ENCODE data around the gene ADAMTS15. TPM values are rescaled to one million over a fixed set of nuclear protein-coding genes. Genes with fewer than 3 reads are reported as not detected.

Gene ADAMTS15
- total RNA-seq, 1 donor from 2014 or later, result 13.8 TPM

DNA sequence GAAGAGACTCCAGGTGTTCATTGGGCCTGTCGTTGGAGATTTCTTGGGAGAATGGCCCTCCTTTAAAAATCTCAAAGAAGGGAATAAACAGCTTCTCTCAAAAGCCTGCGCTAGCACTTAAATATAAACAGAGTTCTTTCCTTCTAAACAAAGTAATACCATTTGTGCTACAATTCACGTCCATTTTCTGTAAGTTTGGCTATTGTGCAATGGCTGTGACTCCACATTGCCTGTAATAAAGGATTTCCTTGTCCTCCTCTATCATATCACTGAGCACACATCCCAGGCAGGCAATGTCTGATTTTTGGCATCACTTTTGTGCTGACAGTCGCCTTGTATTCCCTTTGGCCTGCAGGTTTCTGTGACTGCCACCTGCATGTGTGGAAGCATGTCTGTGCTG is 15.1 kb upstream of the ADAMTS15 start:
- no peak overlapping the region for H2AFZ ChIP-seq (ENCODE audit: low read depth, low read length)
- no peak for FAIRE-seq
- Mint-ChIP-seq H3K9me3 (ENCODE audit: unreplicated experiment) (no peaks in the 10 kb centered on the region), H3K4me1 (ENCODE audit: low read depth, unreplicated experiment) (peaks cover 12% of the 10 kb centered on the region), H3K4me3 (ENCODE audit: unreplicated experiment) (no peak overlapping the region), H3K27me3 (ENCODE audit: low read depth, unreplicated experiment) (peaks cover 25% of the 10 kb centered on the region), H3K36me3 (ENCODE audit: low read depth, unreplicated experiment) (no peaks in the 10 kb centered on the region), H3K27ac (ENCODE audit: unreplicated experiment) (no peak overlapping the region)
- H3K9ac ChIP-seq (ENCODE audit: low read length), result no peak overlapping the region
- no peaks in the 10 kb centered on the region for H3K9me3 ChIP-seq (ENCODE audit: insufficient read depth, low read depth, low read length)
- H4K20me1 ChIP-seq (ENCODE audit: insufficient read depth, low read length), result no peaks in the 10 kb centered on the region
- peaks cover 23% of the 10 kb centered on the region for H3K27me3 ChIP-seq (ENCODE audit: insufficient read depth, low read length)
- H3K79me2 ChIP-seq (ENCODE audit: insufficient read depth, low read length), result no peaks in the 10 kb centered on the region
- no peak overlapping the region for H3K27ac ChIP-seq (ENCODE audit: low read depth, low read length)
- H3K4me3 ChIP-seq (ENCODE audit: insufficient read depth, low read depth, low read length), result no peak overlapping the region
- peaks cover 13% of the 10 kb centered on the region for H3K4me1 ChIP-seq (ENCODE audit: insufficient read depth, low read length)
- no peak for DNase-seq (ENCODE audit: low read depth)
- TF ChIP-seq, protein P1, sequence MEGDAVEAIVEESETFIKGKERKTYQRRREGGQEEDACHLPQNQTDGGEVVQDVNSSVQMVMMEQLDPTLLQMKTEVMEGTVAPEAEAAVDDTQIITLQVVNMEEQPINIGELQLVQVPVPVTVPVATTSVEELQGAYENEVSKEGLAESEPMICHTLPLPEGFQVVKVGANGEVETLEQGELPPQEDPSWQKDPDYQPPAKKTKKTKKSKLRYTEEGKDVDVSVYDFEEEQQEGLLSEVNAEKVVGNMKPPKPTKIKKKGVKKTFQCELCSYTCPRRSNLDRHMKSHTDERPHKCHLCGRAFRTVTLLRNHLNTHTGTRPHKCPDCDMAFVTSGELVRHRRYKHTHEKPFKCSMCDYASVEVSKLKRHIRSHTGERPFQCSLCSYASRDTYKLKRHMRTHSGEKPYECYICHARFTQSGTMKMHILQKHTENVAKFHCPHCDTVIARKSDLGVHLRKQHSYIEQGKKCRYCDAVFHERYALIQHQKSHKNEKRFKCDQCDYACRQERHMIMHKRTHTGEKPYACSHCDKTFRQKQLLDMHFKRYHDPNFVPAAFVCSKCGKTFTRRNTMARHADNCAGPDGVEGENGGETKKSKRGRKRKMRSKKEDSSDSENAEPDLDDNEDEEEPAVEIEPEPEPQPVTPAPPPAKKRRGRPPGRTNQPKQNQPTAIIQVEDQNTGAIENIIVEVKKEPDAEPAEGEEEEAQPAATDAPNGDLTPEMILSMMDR (IDR thresholded peaks at IDR 0.05; ENCODE audit: insufficient read depth, low read depth, low read length), result no peak
- TF ChIP-seq EZH2 (IDR thresholded peaks at IDR 0.05; ENCODE audit: insufficient read depth, low read length), result no peak
- no peaks in the 10 kb centered on the region for H3K36me3 ChIP-seq (ENCODE audit: insufficient read depth, low read length)
- no peak overlapping the region for H3K4me2 ChIP-seq (ENCODE audit: low read length)

DNA sequence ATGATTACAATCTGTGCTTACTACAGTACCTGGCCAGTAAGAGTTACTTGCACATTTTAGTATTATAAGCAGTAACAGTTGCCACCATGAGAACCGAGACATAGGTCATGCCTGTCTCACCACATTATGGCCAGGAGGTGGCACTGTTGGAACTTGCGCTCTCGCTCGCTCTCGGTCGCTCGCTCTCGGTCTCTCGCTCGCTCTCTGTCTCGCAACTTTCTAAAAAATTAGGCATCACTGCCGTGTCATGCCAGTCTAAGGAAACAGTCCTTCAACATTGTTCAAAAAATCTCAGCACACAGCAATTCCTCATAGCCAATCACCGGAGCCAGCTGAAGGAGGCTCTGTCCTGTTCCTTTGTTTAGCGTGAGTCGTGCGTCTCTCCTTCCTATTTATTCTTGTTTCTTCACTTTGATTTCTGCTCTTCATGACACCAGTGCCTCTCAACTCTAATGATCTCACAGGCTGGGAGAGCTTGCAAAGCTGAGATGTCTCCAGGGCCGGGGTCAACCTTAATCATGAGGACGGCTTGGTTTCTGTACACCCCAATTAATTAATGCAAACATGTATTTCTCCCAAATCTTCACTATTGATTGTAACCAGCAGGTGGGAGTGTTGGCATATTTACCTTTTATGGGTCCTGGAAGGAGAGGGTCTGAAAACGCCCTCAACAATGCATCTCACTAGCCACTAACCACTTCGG is 13.8 kb upstream of the ADAMTS15 start:
- TF ChIP-seq, protein P1 (IDR thresholded peaks at IDR 0.05; ENCODE audit: insufficient read depth, low read depth, low read length), result peak; percentile 95
- TF ChIP-seq EZH2 (IDR thresholded peaks at IDR 0.05; ENCODE audit: insufficient read depth, low read length), result no peak
- peaks cover 19% of the 10 kb centered on the region for H3K27me3 Mint-ChIP-seq (ENCODE audit: low read depth, unreplicated experiment)
- Histone ChIP-seq H3K9ac (ENCODE audit: low read length) (peak overlapping the region; percentile 95), H4K20me1 (ENCODE audit: insufficient read depth, low read length) (no peaks in the 10 kb centered on the region), H3K4me1 (ENCODE audit: insufficient read depth, low read length) (peaks cover 13% of the 10 kb centered on the region), H3K27me3 (ENCODE audit: insufficient read depth, low read length) (peaks cover 10% of the 10 kb centered on the region), H3K36me3 (ENCODE audit: insufficient read depth, low read length) (no peaks in the 10 kb centered on the region), H2AFZ (ENCODE audit: low read depth, low read length) (peak overlapping the region; percentile 95), H3K4me2 (ENCODE audit: low read length) (peak overlapping the region; percentile 97), H3K9me3 (ENCODE audit: insufficient read depth, low read depth, low read length) (no peaks in the 10 kb centered on the region), H3K4me3 (ENCODE audit: insufficient read depth, low read depth, low read length) (peak overlapping the region; percentile 95), H3K79me2 (ENCODE audit: insufficient read depth, low read length) (no peaks in the 10 kb centered on the region), H3K27ac (ENCODE audit: low read depth, low read length) (peak overlapping the region; percentile 86)
- H3K27ac Mint-ChIP-seq (ENCODE audit: unreplicated experiment), result no peak overlapping the region
- H3K36me3 Mint-ChIP-seq (ENCODE audit: low read depth, unreplicated experiment), result peaks cover 1% of the 10 kb centered on the region
- FAIRE-seq (peak; percentile 88), DNase-seq (ENCODE audit: low read depth) (peak; percentile 60)
- peaks cover 10% of the 10 kb centered on the region for H3K4me1 Mint-ChIP-seq (ENCODE audit: low read depth, unreplicated experiment)
- no peak overlapping the region for H3K4me3 Mint-ChIP-seq (ENCODE audit: unreplicated experiment)
- peaks cover 6% of the 10 kb centered on the region for H3K9me3 Mint-ChIP-seq (ENCODE audit: unreplicated experiment)

DNA sequence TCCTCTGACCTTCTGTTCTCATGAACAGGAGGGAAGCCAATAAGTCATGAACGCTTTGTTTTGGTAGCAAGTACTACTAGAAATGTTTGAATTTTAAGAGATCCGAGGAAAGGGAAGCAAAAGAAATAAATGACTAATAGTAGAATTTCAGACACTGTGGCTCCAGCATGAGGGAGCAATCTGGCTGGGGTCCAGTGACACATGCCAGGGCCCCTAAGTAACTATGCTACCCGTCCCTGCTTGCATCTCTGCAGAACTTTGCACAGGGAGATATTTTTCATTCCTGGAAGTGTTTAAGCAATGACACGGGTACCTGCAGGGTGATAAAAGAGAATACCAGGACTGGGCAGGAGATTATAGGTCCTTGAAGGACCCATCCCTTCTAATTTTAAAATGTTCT is 12.8 kb upstream of the ADAMTS15 start:
- Mint-ChIP-seq H3K4me1 (ENCODE audit: low read depth, unreplicated experiment) (peaks cover 14% of the 10 kb centered on the region), H3K27me3 (ENCODE audit: low read depth, unreplicated experiment) (peaks cover 14% of the 10 kb centered on the region), H3K36me3 (ENCODE audit: low read depth, unreplicated experiment) (peaks cover 5% of the 10 kb centered on the region), H3K27ac (ENCODE audit: unreplicated experiment) (no peak overlapping the region), H3K9me3 (ENCODE audit: unreplicated experiment) (peaks cover 14% of the 10 kb centered on the region), H3K4me3 (ENCODE audit: unreplicated experiment) (no peak overlapping the region)
- H4K20me1 ChIP-seq (ENCODE audit: insufficient read depth, low read length), result no peaks in the 10 kb centered on the region
- no peak for TF ChIP-seq EZH2 (IDR thresholded peaks at IDR 0.05; ENCODE audit: insufficient read depth, low read length)
- TF ChIP-seq, protein P1 (IDR thresholded peaks at IDR 0.05; ENCODE audit: insufficient read depth, low read depth, low read length), result no peak
- peak; percentile 87 for FAIRE-seq
- peaks cover under 1% of the 10 kb centered on the region for H3K27me3 ChIP-seq (ENCODE audit: insufficient read depth, low read length)
- peak overlapping the region; percentile 97 for H3K4me2 ChIP-seq (ENCODE audit: low read length)
- H3K27ac ChIP-seq (ENCODE audit: low read depth, low read length), result peak overlapping the region; percentile 86
- H3K4me3 ChIP-seq (ENCODE audit: insufficient read depth, low read depth, low read length), result no peak overlapping the region
- no peaks in the 10 kb centered on the region for H3K36me3 ChIP-seq (ENCODE audit: insufficient read depth, low read length)
- no peaks in the 10 kb centered on the region for H3K79me2 ChIP-seq (ENCODE audit: insufficient read depth, low read length)
- H3K9me3 ChIP-seq (ENCODE audit: insufficient read depth, low read depth, low read length), result no peaks in the 10 kb centered on the region
- no peak overlapping the region for H2AFZ ChIP-seq (ENCODE audit: low read depth, low read length)
- DNase-seq (ENCODE audit: low read depth), result peak; percentile 54
- H3K9ac ChIP-seq (ENCODE audit: low read length), result peak overlapping the region; percentile 95
- H3K4me1 ChIP-seq (ENCODE audit: insufficient read depth, low read length), result peaks cover 13% of the 10 kb centered on the region
